HEK293 (cell line): ENCODE results near the gene HMGN4.

ENCODE experiments used
- CTCF ChIP-seq: fragments of 450-650 bp; formaldehyde crosslinking; IDR thresholded peaks from 2 replicates; pipeline ENCODE4 v1.5.1; 2016; ENCODE audit warnings: missing biosample characterization, missing genetic modification characterization
- ZBTB21 ChIP-seq: fragments of 450-650 bp; formaldehyde crosslinking; IDR thresholded peaks from 2 replicates; pipeline ENCODE4 v1.5.1; 2017; ENCODE audit warnings: missing biosample characterization, missing genetic modification characterization
- ZEB2 ChIP-seq: fragments of 450-650 bp; formaldehyde crosslinking; IDR thresholded peaks from 2 replicates; pipeline ENCODE4 v1.5.1; 2016; ENCODE audit warnings: missing biosample characterization, missing genetic modification characterization
- ZNF366 ChIP-seq: fragments of 450-650 bp; formaldehyde crosslinking; conservative IDR thresholded peaks from 2 replicates; pipeline ENCODE4 v1.5.1; 2016; ENCODE audit warnings: missing biosample characterization, missing genetic modification characterization
- ZNF529 ChIP-seq: fragments of 450-650 bp; formaldehyde crosslinking; IDR thresholded peaks from 2 replicates; pipeline ENCODE4 v1.5.1; 2017; ENCODE audit warnings: missing genetic modification characterization, missing biosample characterization; ENCODE audit not compliant: insufficient replicate concordance
- ZNF544 ChIP-seq: fragments of 450-650 bp; formaldehyde crosslinking; IDR thresholded peaks from 2 replicates; pipeline ENCODE4 v1.5.0; 2017; ENCODE audit warnings: missing biosample characterization, missing genetic modification characterization
- ZNF560 ChIP-seq: fragments of 450-650 bp; formaldehyde crosslinking; IDR thresholded peaks from 2 replicates; pipeline ENCODE4 v1.5.1; 2017; ENCODE audit warnings: missing biosample characterization, missing genetic modification characterization, borderline replicate concordance
- ZNF585B ChIP-seq: fragments of 450-650 bp; formaldehyde crosslinking; IDR thresholded peaks from 2 replicates; pipeline ENCODE4 v1.5.1; 2016; ENCODE audit warnings: missing biosample characterization, missing genetic modification characterization
- ZNF670 ChIP-seq: fragments of 450-650 bp; formaldehyde crosslinking; IDR thresholded peaks from 2 replicates; pipeline ENCODE4 v1.5.1; 2016; ENCODE audit warnings: missing biosample characterization, missing genetic modification characterization, low read depth
- ZSCAN16 ChIP-seq: fragments of 450-650 bp; formaldehyde crosslinking; IDR thresholded peaks from 2 replicates; pipeline ENCODE4 v1.5.1; 2016; ENCODE audit warnings: missing biosample characterization, missing genetic modification characterization
- ZXDB ChIP-seq: fragments of 450-650 bp; formaldehyde crosslinking; IDR thresholded peaks from 2 replicates; pipeline ENCODE4 v1.5.1; 2016; ENCODE audit warnings: missing biosample characterization, missing genetic modification characterization

- TF ChIP-seq ZBTB21 (tag by site-specific recombination) (no peak), CTCF (tag by site-specific recombination) (no peak), ZNF529 (no peak), ZNF544 (tag by site-specific recombination) (no peak), ZSCAN16 (tag by site-specific recombination) (no peak), ZEB2 (tag by site-specific recombination) (no peak), ZNF585B (tag by site-specific recombination) (no peak), ZNF560 (tag by site-specific recombination) (no peak), ZNF366 (tag by site-specific recombination) (no peak), ZXDB (no peak), ZNF670 (no peak)
These were observed 36.0 kb upstream of the HMGN4 start for GRCh38 chr6:26502165-26502564.
